SIG-M5 treated with dmso at 0.1 percent for 504 hours (cell line): ENCODE data around the gene SCN5A.
A peak's percentile ranks its signal among the peaks of the same experiment; 100 is the strongest.

ENCODE experiments used
- DNase-seq: peaks from one replicate; lab custom pipeline; 2025; ENCODE audit not compliant: unreplicated experiment; lab: John Stamatoyannopoulos, UW

SCN5A gene

DNA sequence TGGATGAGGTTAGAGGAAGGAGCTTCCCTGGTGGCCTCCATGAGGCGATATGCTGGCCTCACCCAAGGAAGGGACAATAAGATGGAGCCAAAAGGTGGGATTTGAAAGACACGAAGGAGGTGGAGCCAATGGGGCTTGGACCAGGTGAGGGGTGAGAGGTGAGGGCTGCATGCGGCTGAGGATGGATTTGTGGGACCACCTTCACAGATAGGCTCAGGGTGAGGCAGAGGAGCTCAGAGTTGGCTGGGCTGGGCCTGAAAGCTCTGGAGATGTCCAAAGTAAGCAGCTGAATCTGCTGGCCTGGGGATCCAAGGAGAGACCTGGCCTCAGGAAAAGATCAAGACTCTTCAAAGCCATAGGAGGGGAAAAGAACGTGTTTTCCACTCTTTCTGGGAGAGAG lies 103.5 kb downstream of the SCN5A start:
- DNase-seq, result no peak

DNA sequence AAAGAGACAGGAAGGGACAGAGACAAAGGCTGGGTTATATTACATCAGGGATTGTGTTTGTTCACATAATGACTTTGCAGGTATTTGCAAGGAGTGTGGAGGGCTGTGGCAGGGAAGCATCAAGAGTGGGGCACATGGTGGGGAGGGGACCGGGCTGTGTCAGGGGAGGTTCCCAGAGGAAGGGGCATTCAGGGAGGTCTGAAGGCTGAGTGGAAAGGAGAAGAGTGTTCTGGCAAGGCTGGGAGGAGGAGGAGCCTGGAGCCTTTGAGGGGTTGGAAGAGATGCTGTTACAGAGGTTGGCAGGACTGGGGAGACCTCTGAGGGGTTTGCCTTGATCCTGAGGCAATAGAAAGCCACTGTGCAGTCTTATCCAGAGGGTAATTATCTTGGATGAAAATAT lies 103.9 kb downstream of the SCN5A start:
- DNase-seq, result no peak

DNA sequence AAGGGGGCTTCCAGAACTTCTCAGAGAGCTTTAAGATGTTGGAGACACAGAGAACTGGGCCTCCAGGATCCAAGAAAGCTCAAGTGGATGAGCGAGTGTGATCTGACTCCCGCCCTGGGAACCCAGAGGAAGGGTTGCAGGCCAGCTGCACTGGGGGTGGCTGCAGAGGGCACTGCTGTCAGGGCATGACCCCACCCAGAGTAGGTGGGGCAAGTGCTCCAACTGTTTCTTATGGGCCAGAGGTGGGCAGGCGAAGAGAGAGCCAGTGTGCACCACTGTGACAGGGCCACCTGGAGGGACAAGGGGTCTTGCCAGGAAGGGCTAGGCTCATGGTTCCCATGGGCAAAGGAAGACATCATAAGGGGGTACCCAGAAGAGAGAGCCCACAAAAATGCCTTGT lies 104.6 kb downstream of the SCN5A start:
- no peak for DNase-seq

DNA sequence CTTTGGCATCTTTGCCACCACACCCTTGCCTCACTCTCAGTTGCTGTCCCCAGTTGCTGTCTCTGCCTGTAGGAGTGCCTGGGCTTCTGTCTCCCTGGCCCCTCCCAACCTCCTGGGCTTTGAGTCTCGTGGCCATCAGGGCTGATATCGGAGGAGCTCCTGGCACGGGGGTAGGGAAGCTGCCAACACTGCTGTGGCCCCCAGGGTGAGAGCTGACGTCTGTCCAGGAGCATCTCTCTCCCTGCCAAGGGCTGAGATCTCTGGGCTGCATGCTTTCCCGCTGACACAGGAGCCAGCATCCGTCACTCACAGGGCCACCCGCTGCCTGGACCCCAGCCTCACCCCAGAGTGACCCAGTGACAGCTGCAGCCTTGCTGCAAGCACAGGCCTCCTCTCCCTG lies 105.9 kb downstream of the SCN5A start:
- no peak for DNase-seq

DNA sequence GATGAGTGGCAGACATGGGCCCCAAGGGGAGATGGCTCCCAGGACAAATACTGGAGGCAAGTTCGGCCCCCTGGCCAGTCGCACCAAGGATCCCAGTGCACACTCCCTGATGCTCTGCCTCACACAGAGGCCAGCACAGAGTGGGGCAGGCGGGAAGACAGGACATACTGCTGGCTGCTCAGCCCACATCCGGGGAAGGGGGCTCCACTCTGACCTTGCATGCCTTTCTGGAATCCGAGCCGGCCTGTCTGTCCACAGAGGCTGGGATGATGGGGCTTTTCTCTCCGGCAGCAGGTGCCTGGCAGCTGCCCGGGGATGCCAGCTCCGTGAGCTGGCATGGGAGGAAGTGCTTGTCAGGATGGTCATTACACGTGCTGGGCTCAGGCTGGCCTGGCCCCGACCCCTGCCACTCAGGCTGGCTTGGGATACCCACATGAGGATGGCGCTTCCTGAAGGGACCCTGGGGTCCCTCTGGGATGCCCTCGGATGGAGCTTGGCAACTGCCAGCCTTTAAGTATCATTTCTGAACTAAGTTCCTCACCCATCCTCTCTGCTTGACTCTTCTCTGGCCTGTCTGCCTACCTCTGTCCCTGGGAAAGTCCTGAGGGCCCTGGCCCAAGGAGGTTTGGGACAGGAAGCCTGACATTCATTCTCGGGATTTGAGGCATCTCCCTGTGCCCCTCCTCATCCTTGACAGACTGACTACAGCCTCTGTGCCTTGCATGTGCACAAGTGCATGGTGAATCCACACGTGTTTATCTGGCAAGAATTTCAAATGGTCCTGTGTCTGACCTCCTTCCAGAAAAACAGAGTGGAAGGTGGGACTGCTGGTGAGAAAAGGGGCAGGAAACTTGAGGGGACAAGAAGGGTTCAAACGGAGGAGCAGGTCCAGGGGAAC lies 106.8 kb downstream of the SCN5A start:
- DNase-seq, result no peak

DNA sequence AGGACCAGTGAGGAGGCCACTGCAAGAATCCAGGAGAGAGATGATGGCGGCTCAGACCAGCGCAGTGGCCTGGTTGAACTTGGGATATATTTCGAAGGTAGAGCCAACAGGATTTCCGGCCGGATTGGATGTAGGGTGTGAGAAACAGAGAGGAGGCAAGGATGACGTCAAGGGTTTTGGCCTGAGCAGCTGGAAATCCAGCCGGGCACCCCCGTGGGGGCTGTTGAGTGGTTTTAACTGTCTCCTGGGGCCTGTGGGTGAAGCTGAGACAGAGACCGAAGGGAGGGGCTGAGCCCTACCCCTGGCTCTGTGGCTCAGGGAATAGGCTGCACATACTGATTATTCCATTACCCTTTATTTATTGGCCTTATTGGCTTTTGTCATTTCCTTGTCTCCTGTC lies 107.7 kb downstream of the SCN5A start:
- no peak for DNase-seq

DNA sequence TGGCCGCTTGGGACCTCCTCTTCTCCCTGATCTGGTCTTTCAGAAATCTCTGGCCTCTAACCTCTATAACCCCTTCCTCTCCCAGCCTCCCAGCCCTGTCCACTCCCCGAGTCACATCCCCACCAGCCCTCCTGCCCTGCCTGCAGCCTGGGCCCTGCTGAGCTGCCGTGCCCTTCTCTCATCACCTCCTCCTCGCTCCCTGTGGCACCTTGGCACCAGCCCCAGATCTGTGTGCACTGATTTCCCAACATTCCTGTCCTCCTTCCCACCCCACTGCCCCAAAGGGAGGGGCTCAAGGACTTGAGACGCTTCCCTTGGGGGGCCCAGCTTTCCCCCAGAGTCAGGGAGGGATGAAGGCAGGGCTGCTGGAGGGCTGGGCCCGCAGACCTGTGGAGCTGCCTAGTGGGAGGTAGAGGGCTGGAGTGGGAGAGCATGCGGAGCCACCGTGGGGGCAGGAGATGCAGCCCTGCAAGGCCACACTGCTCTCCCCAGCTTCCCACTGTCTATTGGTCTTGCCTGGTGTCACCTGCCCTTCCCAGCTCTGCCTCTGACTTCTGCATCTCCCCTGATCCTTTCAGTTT lies 110.6 kb downstream of the SCN5A start:
- DNase-seq, result no peak

DNA sequence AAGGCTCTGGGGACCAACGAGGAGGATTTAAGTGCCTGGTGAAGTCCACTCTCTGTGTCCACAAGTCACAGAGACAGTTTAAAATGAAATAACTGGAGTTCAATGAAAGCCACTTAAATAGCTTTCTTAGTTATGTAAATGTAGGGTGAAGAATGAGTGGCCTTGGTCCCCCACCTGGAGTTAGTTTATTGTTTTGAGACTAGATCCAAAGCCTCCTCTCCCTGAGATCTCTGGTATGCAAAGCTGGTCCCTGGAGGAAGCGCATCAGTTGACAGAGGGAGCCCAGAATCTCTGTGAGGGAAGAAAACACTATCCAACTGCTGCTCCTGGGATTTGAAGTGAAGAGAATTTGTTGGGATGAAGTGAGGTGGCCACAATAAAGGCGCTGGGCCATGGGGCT lies 112.8 kb downstream of the SCN5A start:
- DNase-seq, result no peak

DNA sequence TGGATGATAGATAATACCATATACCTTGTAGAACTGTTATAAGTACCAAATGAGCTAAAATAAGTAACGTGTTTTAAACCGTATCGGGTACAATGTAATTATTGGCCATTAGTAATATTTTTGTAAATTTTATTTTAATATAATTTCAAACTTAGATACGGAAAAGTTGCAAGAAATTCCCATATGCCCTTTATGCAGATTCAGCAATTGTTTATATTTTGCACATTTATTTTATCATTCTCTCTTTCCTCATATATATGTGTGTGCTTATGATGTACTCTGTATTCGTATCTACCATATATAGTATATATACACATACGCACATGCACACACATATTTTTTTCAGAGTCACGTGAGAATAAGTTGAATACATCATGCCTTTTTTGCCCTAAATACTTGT lies 114.9 kb downstream of the SCN5A start:
- DNase-seq, result no peak

DNA sequence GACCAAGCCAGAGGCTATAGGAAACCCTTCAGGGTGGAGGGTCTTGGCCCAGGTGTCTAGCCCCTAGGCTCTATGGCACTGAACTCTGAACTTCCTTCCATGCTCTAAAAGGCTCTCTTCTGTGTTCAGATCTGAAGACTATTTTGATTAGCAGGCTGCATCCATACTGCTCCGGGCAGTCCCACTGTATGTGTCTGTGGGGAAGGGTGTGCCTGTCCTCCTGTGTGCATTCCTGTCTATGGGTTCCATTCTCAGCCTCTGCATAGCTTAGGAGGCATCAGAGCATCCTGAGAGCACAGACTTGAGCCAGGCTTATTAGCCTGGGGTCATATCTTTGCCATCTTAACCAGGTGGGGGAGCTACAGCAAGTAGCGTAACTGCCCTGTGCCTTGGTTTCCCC lies 115.3 kb downstream of the SCN5A start:
- DNase-seq, result no peak

DNA sequence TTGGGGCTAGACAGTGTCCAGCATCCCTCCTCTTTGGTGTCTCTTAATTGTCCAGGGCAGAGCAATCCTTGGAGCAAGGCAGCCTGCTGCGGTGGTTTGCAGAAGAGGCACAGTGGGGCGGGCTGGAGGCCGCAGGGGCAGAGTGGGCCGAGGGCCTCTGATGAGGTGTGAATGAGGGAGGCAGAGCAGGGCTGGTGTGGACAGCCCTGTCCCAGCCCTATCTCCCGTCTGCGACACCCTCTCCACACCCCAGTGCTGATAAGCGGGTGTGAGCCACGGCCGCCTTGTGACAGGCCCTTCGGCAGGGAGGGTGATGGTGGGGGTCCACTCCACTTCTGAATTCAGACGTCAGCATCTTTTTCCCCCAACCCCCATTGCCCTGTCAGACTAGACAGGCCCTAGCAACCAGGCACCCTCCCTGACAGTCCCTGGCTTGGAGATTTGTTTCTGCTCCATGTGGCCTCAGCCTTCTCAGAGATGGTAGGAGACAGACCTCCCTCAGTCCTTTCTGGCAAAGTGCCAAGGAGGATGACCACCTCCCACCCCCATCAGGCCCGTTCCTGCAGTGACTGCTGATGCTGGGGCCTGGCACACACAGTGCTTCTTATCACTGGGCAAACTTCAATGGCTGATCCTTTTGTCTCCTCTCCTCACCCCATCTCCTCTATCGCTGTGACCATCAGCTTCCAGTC lies 116.1 kb downstream of the SCN5A start:
- DNase-seq, result no peak

DNA sequence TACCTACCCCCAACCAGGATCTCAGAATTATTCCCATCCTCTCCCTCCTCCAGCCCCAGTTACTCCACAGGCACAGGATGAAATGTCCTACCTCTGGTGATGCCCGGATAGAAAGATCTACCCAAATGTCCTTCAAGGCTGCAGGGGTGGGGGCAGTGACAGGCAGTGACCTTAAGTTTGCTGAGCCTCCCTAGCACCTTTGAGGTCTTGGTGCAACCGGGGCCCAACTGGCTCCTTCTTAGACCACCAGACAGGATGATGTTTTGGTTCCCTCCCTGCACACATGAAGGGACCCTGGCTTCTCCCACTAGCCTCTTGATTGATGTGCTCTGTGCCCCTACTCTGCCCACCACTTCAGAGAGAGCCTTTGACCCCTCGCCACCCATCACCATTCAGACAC lies 117.0 kb downstream of the SCN5A start:
- DNase-seq, result no peak

DNA sequence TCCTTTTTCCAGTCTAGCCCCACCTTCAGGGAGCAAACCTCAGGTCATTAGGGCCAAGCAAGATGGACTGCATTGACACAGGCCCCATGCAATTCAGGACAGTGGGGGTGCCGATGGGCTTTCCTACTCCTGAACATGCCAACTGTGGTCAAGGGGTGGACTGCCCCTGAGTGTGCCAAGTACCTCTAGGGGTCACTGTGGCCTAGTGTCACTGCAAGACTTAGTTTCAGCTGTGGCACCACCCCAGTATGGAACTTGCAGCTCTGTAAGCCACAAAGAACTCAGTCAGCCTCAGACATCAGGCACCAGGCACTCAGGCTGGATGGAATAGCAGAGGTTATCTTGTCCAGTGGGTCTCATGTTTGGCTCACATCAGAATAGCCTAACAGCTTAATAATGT lies 121.0 kb downstream of the SCN5A start:
- DNase-seq, result no peak

DNA sequence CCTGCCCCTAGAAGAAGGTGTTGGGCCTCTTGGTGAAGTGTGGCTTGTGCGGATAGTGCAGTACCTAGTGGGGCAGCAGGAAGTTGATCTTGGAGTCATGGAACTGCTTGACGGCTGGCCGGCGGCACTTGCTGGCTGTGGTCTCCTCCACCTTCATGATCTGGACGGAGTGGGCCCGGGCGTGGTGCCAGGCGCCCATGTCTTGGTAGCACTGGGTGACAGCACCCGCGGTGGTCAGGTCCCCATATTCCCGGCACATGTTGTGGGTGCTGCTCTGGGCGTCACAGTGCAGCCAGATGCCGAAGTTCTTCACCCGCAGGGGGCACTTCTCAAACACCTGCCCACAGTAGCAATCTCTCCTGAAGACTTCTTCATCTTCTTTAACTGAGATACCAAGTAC lies 122.7 kb downstream of the SCN5A start:
- no peak for DNase-seq

DNA sequence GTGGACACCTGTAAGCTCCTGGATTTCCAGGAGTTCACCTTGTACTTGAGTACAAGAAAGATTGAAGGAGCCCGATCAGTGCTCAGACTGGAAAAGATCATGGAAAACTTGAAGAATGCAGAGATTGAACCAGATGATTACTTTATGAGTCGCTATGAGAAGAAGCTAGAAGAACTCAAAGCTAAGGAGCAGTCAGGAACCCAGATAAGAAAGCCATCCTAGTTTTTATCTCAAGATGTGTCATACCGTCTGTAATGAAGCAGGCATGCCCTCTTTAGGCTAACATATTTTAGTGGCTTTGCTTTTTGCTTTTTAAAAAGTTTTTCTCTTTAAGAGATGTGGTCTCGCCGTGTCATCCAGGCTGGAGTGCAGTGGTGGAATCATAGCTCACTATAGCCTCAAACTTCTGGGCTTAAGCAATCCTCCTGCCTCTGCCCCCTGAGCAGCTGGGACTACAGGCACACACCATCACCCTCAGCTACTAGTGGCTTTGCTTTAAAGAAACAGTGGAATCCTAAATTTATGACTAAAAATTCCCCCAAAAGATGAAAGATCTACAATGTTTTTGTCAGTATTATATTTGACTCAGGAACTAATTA lies 125.2 kb downstream of the SCN5A start:
- DNase-seq, result no peak

DNA sequence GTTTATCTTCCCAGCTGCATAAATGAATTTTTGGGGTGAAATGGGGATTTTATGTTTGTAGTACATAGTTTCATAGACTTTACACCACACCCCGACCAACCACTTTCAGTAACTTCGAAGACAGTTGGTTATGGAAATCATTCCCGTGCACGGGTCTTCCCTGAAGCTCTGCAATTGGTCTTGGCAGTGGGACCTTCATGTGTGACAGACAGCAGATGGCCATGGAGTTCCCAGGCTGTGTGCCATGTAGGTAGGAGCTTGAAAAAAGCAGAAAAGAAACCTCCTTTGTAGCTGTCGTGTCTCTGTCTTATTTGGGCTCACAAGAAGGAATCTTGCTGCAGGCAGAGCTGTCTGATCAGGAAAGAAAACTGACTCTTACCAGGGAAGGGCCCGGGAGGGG lies 127.5 kb downstream of the SCN5A start:
- no peak for DNase-seq

DNA sequence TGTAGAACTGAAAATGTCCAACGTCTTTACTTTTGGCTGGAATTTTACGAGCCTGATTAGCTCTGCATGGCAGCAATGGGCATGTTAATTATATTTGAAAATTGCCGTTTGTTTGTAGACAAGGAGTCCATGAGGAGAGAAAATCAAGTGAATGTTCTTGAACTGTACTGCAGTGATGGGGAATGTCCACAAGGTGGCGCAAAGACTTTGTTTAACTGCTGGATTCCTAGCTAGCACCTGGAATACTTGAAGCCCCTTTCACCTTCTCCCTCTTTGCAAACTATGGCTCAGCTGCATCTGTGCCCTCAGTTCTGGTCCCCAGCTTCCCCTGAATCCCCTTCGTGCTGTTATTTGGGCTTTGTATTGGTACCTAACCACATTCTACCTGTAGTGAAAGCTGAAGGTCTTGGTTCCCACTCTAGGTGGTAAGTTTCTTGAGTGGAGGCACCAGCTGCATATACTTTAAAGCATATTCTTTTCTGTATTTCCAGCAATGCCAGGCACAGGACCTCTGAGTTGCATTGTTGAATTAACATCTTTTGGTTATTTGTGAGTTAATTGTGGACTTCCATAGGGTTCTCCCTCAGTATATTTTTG lies 128.0 kb downstream of the SCN5A start:
- peak; percentile 57 for DNase-seq

DNA sequence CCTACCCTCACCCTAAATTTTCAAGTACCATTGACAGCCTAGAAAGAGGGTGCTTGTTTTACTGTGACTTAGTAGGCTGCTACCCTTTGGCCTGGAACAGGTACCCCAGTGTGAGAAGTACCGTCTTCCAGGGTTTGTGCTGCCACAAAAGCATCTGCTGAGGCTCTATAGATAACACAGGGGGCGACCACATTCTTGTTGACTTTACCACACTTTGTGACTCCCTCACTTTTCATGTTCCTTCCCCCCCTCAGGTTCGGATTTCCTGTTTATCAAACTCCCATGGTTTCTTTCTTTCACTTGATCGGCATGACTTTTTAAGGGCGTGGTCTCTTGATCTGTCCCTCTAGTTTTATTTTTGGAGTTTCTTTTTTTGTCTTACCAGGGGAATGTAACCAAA lies 129.8 kb downstream of the SCN5A start:
- DNase-seq, result no peak

DNA sequence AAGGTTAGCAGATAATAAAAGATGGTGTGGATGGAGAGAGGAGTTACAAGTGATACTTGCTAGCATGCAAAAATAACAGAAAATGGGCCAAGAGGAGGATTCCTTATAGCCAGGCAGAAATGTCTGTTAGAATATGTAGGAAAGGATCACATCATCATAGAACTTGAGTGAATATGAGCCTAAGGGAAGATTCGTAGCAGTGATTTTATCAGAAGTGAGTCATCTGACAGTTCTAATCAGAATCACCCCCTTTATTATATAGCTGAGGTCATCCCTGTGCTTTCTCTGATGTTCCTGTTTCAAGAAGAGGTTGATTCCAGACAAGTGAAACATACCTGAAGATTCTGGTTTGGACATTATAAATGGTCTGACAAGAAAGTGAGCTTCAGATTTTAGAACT lies 130.5 kb downstream of the SCN5A start:
- DNase-seq, result no peak

DNA sequence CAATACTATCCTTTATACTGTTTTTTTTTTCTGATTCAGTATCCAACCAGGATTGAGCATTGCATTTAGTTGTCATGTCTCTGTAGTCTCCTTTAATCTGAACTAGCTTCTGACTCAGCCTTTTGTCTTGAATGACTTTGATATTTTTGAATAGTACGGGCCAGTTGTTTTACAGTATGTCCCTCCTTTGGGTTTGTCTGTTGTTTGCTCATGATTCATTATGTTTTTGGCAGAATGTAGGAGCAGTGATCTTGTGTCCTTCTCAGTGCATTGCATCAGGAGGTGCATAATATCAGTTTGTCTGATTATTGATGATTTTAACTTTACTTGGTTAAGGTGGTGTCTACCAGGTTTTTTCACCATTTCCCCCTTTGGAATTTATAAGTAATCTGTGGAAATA lies 132.8 kb downstream of the SCN5A start:
- no peak for DNase-seq

DNA sequence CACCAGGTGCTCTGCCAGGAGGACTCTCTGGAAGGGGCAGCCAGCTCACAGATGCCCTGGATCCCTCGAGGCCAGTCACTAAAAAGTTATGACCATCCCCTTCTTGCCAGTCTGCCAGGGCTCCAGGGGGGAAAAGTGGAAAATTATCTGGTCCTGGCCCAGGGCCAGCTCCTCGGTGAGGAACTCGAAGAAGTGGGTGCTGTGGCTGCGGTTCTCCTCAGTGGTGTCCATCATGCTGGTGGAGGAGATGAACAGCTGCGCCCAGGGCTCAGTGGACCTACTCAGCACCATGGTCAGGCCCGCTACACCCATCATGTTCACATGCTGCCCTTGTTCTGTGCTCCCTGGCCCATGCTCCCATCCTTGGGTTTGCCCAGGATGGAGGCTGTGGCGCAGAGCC lies 134.1 kb downstream of the SCN5A start:
- no peak for DNase-seq
